Caco-2 (cell line): ENCODE data around the gene DOCK4. TPM values are rescaled to one million over a fixed set of nuclear protein-coding genes. Genes with fewer than 3 reads are reported as not detected.

Source experiments
- BruUV-seq: library from RNA; stranded (reverse); fragments of 400-500 nt; replicated peaks from 2 replicates; lab custom pipeline; 2021; lab: Mats Ljungman, UMichigan
- CTCF ChIA-PET: fragments of 300-600 bp; sonication (Branson Sonifier 250); formaldehyde crosslinking; loops from one replicate; lab custom pipeline; 2022; ENCODE audit warnings: antibody characterized with exemption; lab: Charles Lee
- POLR2A ChIA-PET: fragments of 300-600 bp; sonication (Branson Sonifier 250); formaldehyde crosslinking; loops from one replicate; lab custom pipeline; 2022; ENCODE audit warnings: antibody characterized with exemption; lab: Charles Lee
- DNase-seq, 2 experiments: peaks; one replicate each; pipeline versions ENCODE4 v3.0.0 to v3.0.0-alpha.2; 2020 to 2022
- H3K27me3 ChIP-seq: replicated peaks from 2 replicates; pipeline ENCODE4 v1.6.0; 2011; ENCODE audit warnings: low read length; ENCODE audit not compliant: control insufficient read depth, insufficient read depth
- H3K36me3 ChIP-seq: 2 replicates; pipeline ENCODE4 v1.5.1; 2011; ENCODE audit warnings: low read length; ENCODE audit not compliant: control insufficient read depth, insufficient read depth
- H3K4me1 ChIP-seq: fragments of 250-450 bp; sonication (Bioruptor Pico); 2 replicates; pipeline ENCODE4 v1.5.1; 2020; ENCODE audit warnings: mild to moderate bottlenecking
- H3K4me3 ChIP-seq: 2 replicates; pipeline ENCODE4 v1.5.1; 2011; ENCODE audit warnings: low read depth, mild to moderate bottlenecking, control low read depth, low read length
- H3K9me3 ChIP-seq: fragments of 250-450 bp; sonication (Bioruptor Pico); 2 replicates; pipeline ENCODE4 v1.5.1; 2020; ENCODE audit warnings: mild to moderate bottlenecking, moderate library complexity
- H3K27ac Mint-ChIP-seq: one replicate; pipeline ENCODE4 v1.8.0; 2022; ENCODE audit warnings: mixed read lengths; ENCODE audit not compliant: unreplicated experiment
- H3K27me3 Mint-ChIP-seq: one replicate; pipeline ENCODE4 v1.8.0; 2022; ENCODE audit warnings: mixed read lengths; ENCODE audit not compliant: insufficient read depth, unreplicated experiment
- H3K36me3 Mint-ChIP-seq: one replicate; pipeline ENCODE4 v1.8.0; 2022; ENCODE audit warnings: mild to moderate bottlenecking, mixed read lengths; ENCODE audit not compliant: insufficient read depth, unreplicated experiment
- H3K4me1 Mint-ChIP-seq: one replicate; pipeline ENCODE4 v1.8.0; 2022; ENCODE audit warnings: low read depth, mixed read lengths; ENCODE audit not compliant: unreplicated experiment
- H3K4me3 Mint-ChIP-seq: one replicate; pipeline ENCODE4 v1.8.0; 2022; ENCODE audit warnings: mild to moderate bottlenecking, moderate library complexity, mixed read lengths; ENCODE audit not compliant: unreplicated experiment
- H3K9me3 Mint-ChIP-seq: one replicate; pipeline ENCODE4 v1.8.0; 2022; ENCODE audit warnings: mixed read lengths; ENCODE audit not compliant: unreplicated experiment
- CTCF ChIP-seq, 2 experiments: fragments of 200-600 bp in 1 of 2; IDR thresholded peaks; 1 replicate in 1 of 2; 2 replicates in 1 of 2; pipeline versions ENCODE4 v1.5.1 to v1.8.0; 2011 to 2022; ENCODE audit warnings: antibody characterized with exemption in 1 of 2, control low read depth in 1 of 2, inconsistent platforms in 1 of 2, low read depth in 1 of 2, low read length in 1 of 2, mild to moderate bottlenecking in 1 of 2, moderate library complexity in 1 of 2; ENCODE audit not compliant: insufficient read depth in 1 of 2, severe bottlenecking in 1 of 2, unreplicated experiment in 1 of 2
- intact Hi-C: fragments of 100-400 bp; cut with micrococcal nuclease; formaldehyde crosslinking; loops from one replicate; pipeline ENCODE4 v1.10.0; 2022; ENCODE audit not compliant: unreplicated experiment
- total RNA-seq: library from RNA; stranded (reverse); gene quantifications from 2 replicates; pipeline ENCODE4 v1.2.3, GENCODE V29; 2022

The DOCK4 gene
- total RNA-seq, 1 experiment from 2014 or later, result 2.0 TPM

DNA sequence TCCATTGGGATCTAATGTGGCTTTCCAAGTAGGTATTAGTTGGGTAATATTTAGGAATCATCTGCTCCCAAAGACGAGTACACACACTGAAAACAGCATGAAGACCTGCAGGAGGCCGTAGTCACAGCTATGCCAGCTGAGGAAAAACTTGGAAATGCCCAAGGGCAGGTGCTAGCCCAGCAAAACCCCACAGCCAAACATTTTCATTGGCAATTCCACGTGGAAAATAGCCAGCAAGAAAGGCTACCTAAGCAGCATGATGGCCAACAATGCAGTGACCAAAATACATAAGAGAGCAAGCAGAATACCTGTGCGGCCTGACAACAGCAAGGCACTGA, 32.7 kb downstream of the DOCK4 start:
- ChIA-PET CTCF (no interaction called here), POLR2A (no interaction called here)
- intact Hi-C loops, result no loop called here

DNA sequence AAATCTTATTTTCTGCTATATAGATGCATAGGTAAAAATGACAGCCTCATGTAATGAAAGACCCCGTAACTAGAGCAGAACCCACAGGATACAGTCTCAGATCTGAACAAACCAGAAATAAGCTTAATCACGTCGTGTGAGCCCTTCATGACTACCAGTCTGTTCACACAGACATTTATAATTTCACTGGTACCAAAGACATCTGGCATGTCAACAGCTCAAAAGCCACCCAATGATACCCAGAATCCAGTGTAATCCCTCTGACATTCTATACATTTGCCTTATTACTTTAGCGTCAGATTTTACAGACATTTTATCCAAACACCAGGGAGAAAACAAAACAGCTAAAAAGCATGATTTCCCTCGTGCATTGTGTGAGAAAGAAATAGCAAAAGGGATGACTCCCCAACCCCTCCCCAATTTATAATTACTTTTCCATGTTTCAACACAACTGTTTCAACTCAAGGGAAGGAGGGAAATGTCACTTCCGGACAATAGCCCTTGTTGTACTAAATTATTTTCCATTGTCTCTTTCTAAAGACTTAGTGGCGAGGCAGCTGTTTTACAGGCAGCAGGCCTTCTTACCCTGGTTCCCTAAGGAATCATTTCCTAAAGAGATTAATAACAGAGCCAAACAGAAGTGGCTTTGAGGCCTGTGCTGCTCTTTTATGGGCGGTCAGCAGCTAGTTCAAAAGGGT, 33.2 kb downstream of the DOCK4 start:
- Mint-ChIP-seq H3K27ac (no peak overlapping the region), H3K4me1 (no peaks in the 10 kb centered on the region), H3K36me3 (no peaks in the 10 kb centered on the region), H3K4me3 (no peak overlapping the region), H3K9me3 (no peaks in the 10 kb centered on the region), H3K27me3 (peaks cover 7% of the 10 kb centered on the region)
- ChIA-PET POLR2A (no interaction called here), CTCF (no interaction called here)
- intact Hi-C loops, result no loop called here
- H3K9me3 ChIP-seq, result no peaks in the 10 kb centered on the region
- no peaks in the 10 kb centered on the region for H3K4me1 ChIP-seq
- no TSS peak for BruUV-seq
- no peaks in the 10 kb centered on the region for H3K27me3 ChIP-seq
- H3K36me3 ChIP-seq, result no peaks in the 10 kb centered on the region
- TF ChIP-seq CTCF (IDR thresholded peaks at IDR 0.05; ENCODE audit: insufficient read depth in 1 of 2, low read depth in 1 of 2, low read length in 1 of 2, severe bottlenecking in 1 of 2, unreplicated experiment in 1 of 2), result no peak
- H3K4me3 ChIP-seq, result no peak overlapping the region
- DNase-seq, result no peak

More for the DNA sequence above, 32.7 kb downstream of the DOCK4 start:
- Histone ChIP-seq H3K27me3 (no peaks in the 10 kb centered on the region), H3K36me3 (no peaks in the 10 kb centered on the region), H3K4me3 (no peak overlapping the region), H3K9me3 (no peaks in the 10 kb centered on the region), H3K4me1 (no peaks in the 10 kb centered on the region)
- Mint-ChIP-seq H3K4me1 (no peaks in the 10 kb centered on the region), H3K36me3 (no peaks in the 10 kb centered on the region), H3K4me3 (no peak overlapping the region), H3K27ac (no peak overlapping the region), H3K27me3 (peaks cover 7% of the 10 kb centered on the region), H3K9me3 (no peaks in the 10 kb centered on the region)
- TF ChIP-seq CTCF (IDR thresholded peaks at IDR 0.05; ENCODE audit: insufficient read depth in 1 of 2, low read depth in 1 of 2, low read length in 1 of 2, severe bottlenecking in 1 of 2, unreplicated experiment in 1 of 2), result no peak
- DNase-seq, result no peak
- BruUV-seq, result no TSS peak

- Mint-ChIP-seq H3K9me3 (no peaks in the 10 kb centered on the region), H3K4me3 (no peak overlapping the region), H3K27ac (no peak overlapping the region), H3K27me3 (peaks cover 7% of the 10 kb centered on the region), H3K36me3 (no peaks in the 10 kb centered on the region), H3K4me1 (no peaks in the 10 kb centered on the region)
- no peaks in the 10 kb centered on the region for H3K4me1 ChIP-seq
- no peak overlapping the region for H3K4me3 ChIP-seq
- no peak for DNase-seq
- no peak for TF ChIP-seq CTCF (IDR thresholded peaks at IDR 0.05; ENCODE audit: insufficient read depth in 1 of 2, low read depth in 1 of 2, low read length in 1 of 2, severe bottlenecking in 1 of 2, unreplicated experiment in 1 of 2)
- CTCF ChIA-PET, result no interaction called here
- POLR2A ChIA-PET, result no interaction called here
- no peaks in the 10 kb centered on the region for H3K9me3 ChIP-seq
- H3K27me3 ChIP-seq, result no peaks in the 10 kb centered on the region
- no peaks in the 10 kb centered on the region for H3K36me3 ChIP-seq
- intact Hi-C loops, result no loop called here
- no TSS peak for BruUV-seq
Observed at GRCh38 chr7:112171673-112172072, 34.5 kb downstream of the DOCK4 start.
